HCT116 (cell line): Measurements from ENCODE around the gene KLHL6. TPM values are rescaled to one million over a fixed set of nuclear protein-coding genes. Genes with fewer than 3 reads are reported as not detected.

ENCODE experiments used
- ATAC-seq: fragments of 200-7000 bp; cut with Tn5 transposase; 2 replicates; pipeline ENCODE4 v1.9.1; 2020; ENCODE audit warnings: mild to moderate bottlenecking, moderate library complexity
- BruUV-seq: library from RNA; stranded (reverse); fragments of 400-500 nt; replicated peaks from 2 replicates; lab custom pipeline; 2021; lab: Mats Ljungman, UMichigan
- CTCF ChIA-PET: fragments of 300-600 bp; sonication (Branson Sonifier 250); formaldehyde crosslinking; loops from one replicate; lab custom pipeline; 2021; ENCODE audit warnings: antibody characterized with exemption; lab: Charles Lee
- POLR2A ChIA-PET: fragments of 300-600, 350-600 bp; sonication (Branson Sonifier 250); formaldehyde crosslinking; loops from one replicate; lab custom pipeline; 2021; ENCODE audit warnings: antibody characterized with exemption; lab: Charles Lee
- RAD21 ChIA-PET, 2 experiments: fragments of 300-600 bp; sonication (Branson Sonifier 250); formaldehyde crosslinking; loops; one replicate each; lab custom pipeline; 2023; ENCODE audit warnings: low total read pairs in 2 of 2; ENCODE audit not compliant: uncharacterized antibody in 2 of 2, unreplicated experiment in 2 of 2, low non-redundant PET in 1 of 2; lab: Charles Lee
- DNase-seq: peaks from one replicate; pipeline ENCODE4 v3.0.0-alpha.2; 2010; ENCODE audit warnings: low read depth, low spot score
- H2AFZ ChIP-seq: fragments of 200-600 bp; shearing (Covaris generic), sonication (generic); 2 replicates; pipeline ENCODE4 v1.6.1; 2017; ENCODE audit warnings: low read depth, mixed run types, mixed read lengths, antibody characterized with exemption, low read length; ENCODE audit not compliant: poor library complexity, severe bottlenecking
- H3K27ac ChIP-seq: 2 replicates; pipeline ENCODE4 v1.5.1; 2012; ENCODE audit warnings: low read depth, low read length
- H3K27me3 ChIP-seq: fragments of 200-600 bp; sonication (generic); 2 replicates; pipeline ENCODE4 v1.6.1; 2016; ENCODE audit warnings: mixed run types, low read length, mixed read lengths; ENCODE audit not compliant: insufficient read depth
- H3K36me3 ChIP-seq, 2 experiments: fragments of 200-500 bp in 1 of 2; fragments of 200-600 bp in 1 of 2; sonication (Bioruptor generic) in 1 of 2; sonication (generic) in 1 of 2; 2 replicates each; pipeline versions ENCODE4 v1.5.1 to v1.6.1; 2014 to 2016; ENCODE audit warnings: low read length in 2 of 2, inconsistent platforms in 1 of 2, mixed read lengths in 1 of 2, mixed run types in 1 of 2; ENCODE audit not compliant: insufficient read depth in 2 of 2, control insufficient read depth in 1 of 2
- H3K4me1 ChIP-seq, 2 experiments: fragments of 200-600 bp in 1 of 2; sonication (generic) in 1 of 2; 2 replicates each; pipeline versions ENCODE4 v1.5.1 to v1.6.1; 2012 to 2017; ENCODE audit warnings: low read length in 2 of 2, inconsistent platforms in 1 of 2, mild to moderate bottlenecking in 1 of 2, mixed read lengths in 1 of 2, mixed run types in 1 of 2, moderate library complexity in 1 of 2; ENCODE audit not compliant: insufficient read depth in 2 of 2, control insufficient read depth in 1 of 2
- H3K4me2 ChIP-seq: fragments of 200-600 bp; sonication (generic); 2 replicates; pipeline ENCODE4 v1.6.1; 2017; ENCODE audit warnings: mixed run types, low read length, mixed read lengths
- H3K4me3 ChIP-seq, 2 experiments: fragments of 200-600 bp in 1 of 2; sonication (generic) in 1 of 2; replicated peaks in 1 of 2; 2 replicates each; pipeline ENCODE4 v1.5.1; 2011 to 2016; ENCODE audit warnings: low read length in 2 of 2, control low read depth in 1 of 2, low read depth in 1 of 2, mild to moderate bottlenecking in 1 of 2, mixed read lengths in 1 of 2, mixed run types in 1 of 2
- H3K79me2 ChIP-seq: fragments of 200-600 bp; sonication (generic); 2 replicates; pipeline ENCODE4 v1.6.1; 2017; ENCODE audit warnings: mild to moderate bottlenecking, mixed run types, low read length, moderate library complexity, mixed read lengths; ENCODE audit not compliant: insufficient read depth
- H3K9ac ChIP-seq: fragments of 200-600 bp; sonication (generic); 2 replicates; pipeline ENCODE4 v1.6.1; 2016; ENCODE audit warnings: low read length, mixed read lengths
- H3K9me2 ChIP-seq: fragments of 200-600 bp; sonication (generic), shearing (Covaris generic); 2 replicates; pipeline ENCODE4 v1.6.1; 2017; ENCODE audit warnings: mixed run types, mild to moderate bottlenecking, moderate library complexity; ENCODE audit not compliant: insufficient read depth
- H3K9me3 ChIP-seq, 2 experiments: fragments of 200-500 bp in 1 of 2; fragments of 200-600 bp in 1 of 2; sonication (Bioruptor generic) in 1 of 2; sonication (generic) in 1 of 2; 2 replicates each; pipeline ENCODE4 v1.6.1; 2014 to 2017; ENCODE audit warnings: low read length in 2 of 2, mixed read lengths in 2 of 2, inconsistent platforms in 1 of 2, low read depth in 1 of 2, mild to moderate bottlenecking in 1 of 2, mixed run types in 1 of 2, moderate library complexity in 1 of 2; ENCODE audit not compliant: control insufficient read depth in 1 of 2, insufficient read depth in 1 of 2
- H4K20me1 ChIP-seq: fragments of 200-600 bp; sonication (generic), shearing (Covaris generic); 2 replicates; pipeline ENCODE4 v1.6.1; 2017; ENCODE audit warnings: mixed run types, mild to moderate bottlenecking, moderate library complexity; ENCODE audit not compliant: insufficient read depth
- RAD21 ChIP-seq: IDR thresholded peaks from 2 replicates; pipeline ENCODE4 v1.6.1; 2012; ENCODE audit warnings: low read depth, mild to moderate bottlenecking
- REST ChIP-seq: IDR thresholded peaks from 2 replicates; pipeline ENCODE4 v1.6.1; 2012; ENCODE audit warnings: low read depth
- TCF7L2 ChIP-seq: IDR thresholded peaks from 2 replicates; pipeline ENCODE4 v1.7.0; 2011; ENCODE audit warnings: borderline replicate concordance, inconsistent platforms; ENCODE audit not compliant: insufficient read depth, insufficient read length; ENCODE audit errors: extremely low read depth
- intact Hi-C: fragments of 100-400 bp; cut with micrococcal nuclease; formaldehyde crosslinking; loops from 2 replicates; pipeline ENCODE4 v1.10.0; 2022
- total RNA-seq: library from RNA; stranded (reverse); gene quantifications from one replicate; pipeline ENCODE4 v1.2.1, GENCODE V29; 2021; ENCODE audit not compliant: unreplicated experiment

KLHL6 gene
- total RNA-seq, 1 experiment from 2014 or later, result 0.15 TPM

DNA sequence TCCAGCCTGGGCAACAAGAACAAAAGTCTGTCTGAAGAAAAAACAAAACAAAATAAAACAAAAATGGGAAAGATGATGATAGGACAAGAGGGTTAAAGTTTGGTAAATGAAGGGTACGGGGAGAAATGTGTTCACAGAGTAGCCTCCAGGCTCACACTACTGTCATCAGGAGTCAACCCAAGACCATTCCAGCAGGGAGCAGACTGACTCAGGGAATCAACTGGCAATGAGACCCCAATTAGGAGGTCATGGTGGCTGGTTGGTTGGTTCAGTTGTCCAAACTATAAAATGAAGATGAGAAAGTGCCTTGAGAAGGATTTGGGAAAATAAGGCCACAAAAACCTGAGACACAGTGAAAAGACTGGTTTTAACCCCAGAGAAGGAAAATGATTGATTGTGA is 51.8 kb downstream of the KLHL6 start:
- H3K27me3 ChIP-seq, result no peaks in the 10 kb centered on the region
- DNase-seq (no peak), ATAC-seq (no peak)
- H3K9me3 ChIP-seq, result no peaks in the 10 kb centered on the region
- no peak overlapping the region for H3K9ac ChIP-seq
- H3K79me2 ChIP-seq, result no peaks in the 10 kb centered on the region
- no peaks in the 10 kb centered on the region for H3K9me2 ChIP-seq
- TF ChIP-seq REST, result no peak
- TF ChIP-seq TCF7L2, result no peak
- peak; percentile 45 for TF ChIP-seq RAD21
- TF ChIP-seq, all 23 proteins: peak for 1
- POLR2A ChIA-PET, result no interaction called here
- Histone ChIP-seq H3K36me3 (no peaks in the 10 kb centered on the region), H3K4me3 (no peak overlapping the region), H2AFZ (no peak overlapping the region), H3K4me1 (no peaks in the 10 kb centered on the region), H3K27ac (no peak overlapping the region), H3K4me2 (no peak overlapping the region), H4K20me1 (no peaks in the 10 kb centered on the region)
- CTCF ChIA-PET, result no interaction called here
- RAD21 ChIA-PET, result no interaction called here
- intact Hi-C loops, result no loop called here
- BruUV-seq, result no TSS peak
